Endodermal cell (in vitro differentiated cells): ENCODE measurements around the gene COL27A1. TPM values are rescaled to one million over a fixed set of nuclear protein-coding genes. Genes with fewer than 3 reads are reported as not detected.
A peak's percentile ranks its signal among the peaks of the same experiment; 100 is the strongest.

Experiments
- DNase-seq: peaks from one replicate; pipeline ENCODE4 v3.0.0-alpha.2; 2017
- H3K27ac ChIP-seq: 2 replicates; pipeline ENCODE4 v1.5.1; 2013; ENCODE audit warnings: mild to moderate bottlenecking, low read depth, low read length, moderate library complexity
- H3K27me3 ChIP-seq: 2 replicates; pipeline ENCODE4 v1.6.1; 2013; ENCODE audit warnings: mild to moderate bottlenecking, low read length, moderate library complexity; ENCODE audit not compliant: insufficient read depth, control insufficient read depth, poor library complexity, severe bottlenecking
- H3K36me3 ChIP-seq: 2 replicates; pipeline ENCODE4 v1.7.0; 2013; ENCODE audit warnings: mild to moderate bottlenecking, low read length, moderate library complexity; ENCODE audit not compliant: control insufficient read depth, insufficient read depth
- H3K4me1 ChIP-seq: one replicate; pipeline ENCODE4 v1.7.0; 2013; ENCODE audit warnings: low read length; ENCODE audit not compliant: control insufficient read depth, insufficient read depth
- H3K4me3 ChIP-seq: 2 replicates; pipeline ENCODE4 v1.5.1; 2013; ENCODE audit warnings: mild to moderate bottlenecking, low read length, moderate library complexity
- H3K9ac ChIP-seq: 2 replicates; pipeline ENCODE4 v1.6.1; 2013; ENCODE audit warnings: mild to moderate bottlenecking, low read length, moderate library complexity; ENCODE audit not compliant: poor library complexity, severe bottlenecking; ENCODE audit errors: extremely low read depth
- H3K9me3 ChIP-seq: 2 replicates; pipeline ENCODE4 v1.6.1; 2013; ENCODE audit warnings: mild to moderate bottlenecking, low read length, moderate library complexity; ENCODE audit not compliant: control insufficient read depth
- H3K27ac Mint-ChIP-seq: 2 replicates; pipeline ENCODE4 v1.8.0; 2020; ENCODE audit warnings: mixed read lengths
- H3K27me3 Mint-ChIP-seq: 2 replicates; pipeline ENCODE4 v1.8.0; 2021; ENCODE audit warnings: mild to moderate bottlenecking, mixed read lengths; ENCODE audit not compliant: insufficient read depth
- H3K36me3 Mint-ChIP-seq: 2 replicates; pipeline ENCODE4 v1.8.0; 2020; ENCODE audit warnings: low read depth, mixed read lengths
- H3K4me1 Mint-ChIP-seq: 2 replicates; pipeline ENCODE4 v1.8.0; 2020; ENCODE audit warnings: mixed read lengths
- H3K4me3 Mint-ChIP-seq: 2 replicates; pipeline ENCODE4 v1.8.0; 2020; ENCODE audit warnings: mild to moderate bottlenecking, moderate library complexity, mixed read lengths
- H3K9me3 Mint-ChIP-seq: 2 replicates; pipeline ENCODE4 v1.8.0; 2020; ENCODE audit warnings: mild to moderate bottlenecking, mixed read lengths
- CTCF ChIP-seq: fragments of 200-600 bp; sonication (generic); conservative IDR thresholded peaks from 2 replicates; pipeline ENCODE4 v1.5.0; 2021; ENCODE audit warnings: antibody characterized with exemption, mild to moderate bottlenecking
- WGBS, 2 experiments: methylation state at CpG; one replicate each; pipeline versions ENCODE4 v1.1.5 to v1.1.7; 2013; ENCODE audit warnings: missing lambda C conversion rate in 2 of 2, mixed read lengths in 1 of 2; ENCODE audit not compliant: insufficient coverage in 1 of 2, insufficient read length in 1 of 2; 5-methylcytosine and 5-hydroxymethylcytosine counted together
- total RNA-seq, 2 donors: library from RNA; stranded (reverse); fragmentation: NEBNext Ultra II Directional in 1 of 2; extraction: Animal tissue kit (Norgen Biotek cat#: 25700) in 1 of 2; gene quantifications; 2 replicates in 1 of 2; 3 replicates in 1 of 2; pipeline ENCODE4 v1.2.1, GENCODE V29; 2021

The COL27A1 gene
- total RNA-seq, 2 donors from 2014 or later: 43.8 to 69.5 TPM

GRCh38 chr9:114150608-114151007 lies 4.7 kb upstream of the COL27A1 start:
- H3K9me3 ChIP-seq: no peaks in the 10 kb centered on the region
- Mint-ChIP-seq H3K27ac (no peak overlapping the region), H3K4me3 (no peak overlapping the region), H3K36me3 (no peaks in the 10 kb centered on the region), H3K4me1 (peaks cover 9% of the 10 kb centered on the region), H3K27me3 (peaks cover 56% of the 10 kb centered on the region), H3K9me3 (no peaks in the 10 kb centered on the region)
- H3K9ac ChIP-seq: no peak overlapping the region
- no peak overlapping the region for H3K27ac ChIP-seq
- H3K4me3 ChIP-seq: no peak overlapping the region
- peaks cover 45% of the 10 kb centered on the region for H3K27me3 ChIP-seq
- WGBS, 2 experiments: 84 to 85% methylated on average over 8 of the region's 8 CpGs
- DNase-seq: no peak
- H3K36me3 ChIP-seq: no peaks in the 10 kb centered on the region
- peak; percentile 28 for TF ChIP-seq CTCF
- peaks cover 4% of the 10 kb centered on the region for H3K4me1 ChIP-seq

GRCh38 chr9:114151426-114151956 lies 3.8 kb upstream of the COL27A1 start:
- Mint-ChIP-seq H3K27ac (no peak overlapping the region), H3K36me3 (no peaks in the 10 kb centered on the region), H3K4me3 (no peak overlapping the region), H3K4me1 (peaks cover 12% of the 10 kb centered on the region), H3K9me3 (no peaks in the 10 kb centered on the region), H3K27me3 (peaks cover 59% of the 10 kb centered on the region)
- Histone ChIP-seq H3K27me3 (peaks cover 41% of the 10 kb centered on the region), H3K36me3 (no peaks in the 10 kb centered on the region), H3K4me1 (peaks cover 4% of the 10 kb centered on the region), H3K4me3 (no peak overlapping the region), H3K9me3 (no peaks in the 10 kb centered on the region), H3K27ac (no peak overlapping the region), H3K9ac (no peak overlapping the region)
- WGBS, 2 experiments: 91 to 94% methylated on average over 3 to 5 of the region's 5 CpGs
- DNase-seq: no peak
- no peak for TF ChIP-seq CTCF

GRCh38 chr9:114153761-114154599 lies 1.4 kb upstream of the COL27A1 start:
- Mint-ChIP-seq H3K27ac (no peak overlapping the region), H3K27me3 (peaks cover 49% of the 10 kb centered on the region), H3K4me3 (peak overlapping the region; percentile 86), H3K9me3 (no peaks in the 10 kb centered on the region), H3K4me1 (peaks cover 28% of the 10 kb centered on the region), H3K36me3 (no peaks in the 10 kb centered on the region)
- Histone ChIP-seq H3K9ac (no peak overlapping the region), H3K27me3 (peaks cover 34% of the 10 kb centered on the region), H3K9me3 (no peaks in the 10 kb centered on the region), H3K4me1 (peaks cover 15% of the 10 kb centered on the region), H3K36me3 (no peaks in the 10 kb centered on the region), H3K4me3 (peak overlapping the region; percentile 81), H3K27ac (no peak overlapping the region)
- peak; percentile 91 for DNase-seq
- TF ChIP-seq CTCF: peak; percentile 71
- WGBS, 2 experiments: 1% methylated on average over 25 to 80 of the region's 80 CpGs
